Measurements from ENCODE around the gene INVS.

DNA sequence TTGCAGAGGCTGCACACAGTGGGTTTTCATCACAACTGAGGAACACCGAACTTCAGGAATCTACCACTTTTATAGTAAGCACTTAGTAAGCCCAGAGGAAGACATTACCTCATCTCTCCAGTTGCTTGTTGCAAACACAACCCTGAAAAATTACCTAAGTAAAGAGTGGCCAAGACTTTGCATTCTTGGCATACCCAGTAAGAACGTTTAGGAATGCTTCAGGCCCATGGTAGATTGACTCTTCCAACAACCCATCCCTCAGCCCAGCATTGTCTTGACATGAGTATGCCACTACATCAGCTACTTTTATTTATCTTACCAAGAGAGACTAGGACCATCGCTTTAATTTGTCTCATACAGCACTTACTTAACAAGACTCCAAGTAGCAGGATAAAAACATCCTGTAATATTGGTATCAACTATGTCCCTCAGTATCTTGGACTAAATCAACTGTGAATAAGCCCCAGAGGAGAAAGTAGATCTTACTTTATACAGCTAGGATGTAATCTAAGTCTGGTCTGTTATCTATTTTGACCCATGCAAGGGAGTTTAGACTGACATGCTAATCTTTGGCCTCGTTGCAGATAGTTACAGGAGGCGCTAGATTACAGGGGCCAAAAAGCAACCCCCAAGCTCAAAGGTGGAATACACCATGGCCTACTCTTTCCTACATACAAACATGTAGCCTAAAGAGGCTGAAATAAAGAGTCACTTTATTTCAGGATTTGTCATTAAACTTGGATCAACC is 114.9 kb downstream of the INVS start:
- TF ChIP-seq, protein P1, sequence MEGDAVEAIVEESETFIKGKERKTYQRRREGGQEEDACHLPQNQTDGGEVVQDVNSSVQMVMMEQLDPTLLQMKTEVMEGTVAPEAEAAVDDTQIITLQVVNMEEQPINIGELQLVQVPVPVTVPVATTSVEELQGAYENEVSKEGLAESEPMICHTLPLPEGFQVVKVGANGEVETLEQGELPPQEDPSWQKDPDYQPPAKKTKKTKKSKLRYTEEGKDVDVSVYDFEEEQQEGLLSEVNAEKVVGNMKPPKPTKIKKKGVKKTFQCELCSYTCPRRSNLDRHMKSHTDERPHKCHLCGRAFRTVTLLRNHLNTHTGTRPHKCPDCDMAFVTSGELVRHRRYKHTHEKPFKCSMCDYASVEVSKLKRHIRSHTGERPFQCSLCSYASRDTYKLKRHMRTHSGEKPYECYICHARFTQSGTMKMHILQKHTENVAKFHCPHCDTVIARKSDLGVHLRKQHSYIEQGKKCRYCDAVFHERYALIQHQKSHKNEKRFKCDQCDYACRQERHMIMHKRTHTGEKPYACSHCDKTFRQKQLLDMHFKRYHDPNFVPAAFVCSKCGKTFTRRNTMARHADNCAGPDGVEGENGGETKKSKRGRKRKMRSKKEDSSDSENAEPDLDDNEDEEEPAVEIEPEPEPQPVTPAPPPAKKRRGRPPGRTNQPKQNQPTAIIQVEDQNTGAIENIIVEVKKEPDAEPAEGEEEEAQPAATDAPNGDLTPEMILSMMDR (IDR thresholded peaks at IDR 0.05; ENCODE audit: low read length): no peak
- no peak for TF ChIP-seq EZH2 (optimal IDR thresholded peaks at IDR 0.05; ENCODE audit: low read depth, low read length)
